NK-92 (cell line): ENCODE results near the gene TMEM168.
"Not testable (repeated sequence)": the region's sequence is repeated elsewhere in the genome, so short reads cannot be mapped to it uniquely, and the experiment has no call there.

Experiments used
- DNase-seq: peaks from one replicate; lab custom pipeline; 2025; ENCODE audit not compliant: unreplicated experiment; lab: John Stamatoyannopoulos, UW

The TMEM168 gene

GRCh38 chr7:112782498-112782897 lies 7.7 kb downstream of the TMEM168 start:
- no peak for DNase-seq

GRCh38 chr7:112781558-112781957 lies 8.6 kb downstream of the TMEM168 start:
- no peak for DNase-seq

GRCh38 chr7:112781110-112781509 lies 9.1 kb downstream of the TMEM168 start:
- no peak for DNase-seq

GRCh38 chr7:112779667-112780066 lies 10.5 kb downstream of the TMEM168 start:
- no peak for DNase-seq

GRCh38 chr7:112777406-112777805 lies 12.8 kb downstream of the TMEM168 start:
- no peak for DNase-seq

- DNase-seq: no peak
Measured at GRCh38 chr7:112771166-112771565, 19.0 kb downstream of the TMEM168 start.

GRCh38 chr7:112770051-112770450 lies 20.1 kb downstream of the TMEM168 start:
- no peak for DNase-seq

GRCh38 chr7:112765105-112765504 lies 25.1 kb downstream of the TMEM168 start:
- DNase-seq: no peak

GRCh38 chr7:112763996-112764395 lies 26.2 kb downstream of the TMEM168 start:
- no peak for DNase-seq

GRCh38 chr7:112763298-112763697 lies 26.9 kb downstream of the TMEM168 start:
- DNase-seq: no peak

- no peak for DNase-seq
Measured at GRCh38 chr7:112759905-112760304, 30.3 kb downstream of the TMEM168 start.

GRCh38 chr7:112757337-112757736 lies 32.9 kb downstream of the TMEM168 start:
- no peak for DNase-seq

- no peak for DNase-seq
Measured at GRCh38 chr7:112753298-112753697, 36.9 kb downstream of the TMEM168 start.

- no peak for DNase-seq
Measured at GRCh38 chr7:112752576-112752975, 37.6 kb downstream of the TMEM168 start.

- DNase-seq: no peak
Measured at GRCh38 chr7:112749775-112750174, 40.4 kb downstream of the TMEM168 start.

GRCh38 chr7:112748381-112748780 lies 41.8 kb downstream of the TMEM168 start:
- no peak for DNase-seq

GRCh38 chr7:112745635-112746034 lies 44.6 kb downstream of the TMEM168 start:
- no peak for DNase-seq

GRCh38 chr7:112744818-112745217 lies 45.4 kb downstream of the TMEM168 start:
- DNase-seq: no peak

GRCh38 chr7:112743811-112744210 lies 46.4 kb downstream of the TMEM168 start:
- DNase-seq: no peak

- no peak for DNase-seq
Measured at GRCh38 chr7:112740667-112741066, 49.5 kb downstream of the TMEM168 start.

- no peak for DNase-seq
Measured at GRCh38 chr7:112739436-112740180, 50.6 kb downstream of the TMEM168 start.

- DNase-seq: no peak
Measured at GRCh38 chr7:112735261-112735660, 54.9 kb downstream of the TMEM168 start.

GRCh38 chr7:112731324-112731723 lies 58.9 kb downstream of the TMEM168 start:
- not testable (repeated sequence) for DNase-seq
